Measurements from ENCODE around the gene FAM227A. TPM values are rescaled to one million over a fixed set of nuclear protein-coding genes. Genes with fewer than 3 reads are reported as not detected.

Gene FAM227A
- total and polyA plus RNA-seq, 4 donors: 0.01 to 0.42 (median 0.04) TPM

DNA sequence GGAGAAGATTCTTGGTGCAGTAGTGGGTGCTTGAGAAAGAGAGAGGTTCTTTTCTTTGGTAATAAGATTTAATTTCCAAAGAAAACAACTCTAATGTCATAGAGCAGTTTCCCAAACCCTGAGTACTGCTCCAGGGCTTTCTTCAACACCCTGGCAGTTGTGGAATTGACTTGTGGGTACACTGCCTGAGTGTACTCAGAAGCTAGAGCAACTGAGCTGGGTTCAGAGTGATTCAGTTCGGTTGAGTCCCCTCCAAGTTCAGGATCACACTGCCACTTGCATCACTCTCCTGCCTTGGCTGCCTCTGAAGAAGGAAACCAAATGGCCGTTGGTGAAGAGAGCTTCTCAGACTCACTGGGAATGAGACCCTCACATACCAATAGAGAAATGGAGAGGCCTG lies 91.5 kb downstream of the FAM227A start:
- DNase-seq (ENCODE audit: low spot score): no peak
- Histone ChIP-seq H3K9me3 (ENCODE audit: control insufficient read depth in 4 of 4, low read length in 3 of 4) (no peaks in the 10 kb centered on the region), H3K36me3 (ENCODE audit: control insufficient read depth in 4 of 4, insufficient read depth in 3 of 4, low read depth in 1 of 4, low read length in 3 of 4) (no peaks in the 10 kb centered on the region), H3K4me1 (ENCODE audit: control insufficient read depth in 4 of 4, insufficient read depth in 4 of 4, low read length in 3 of 4) (peaks cover 0 to 2% (median 1%) of the 10 kb centered on the region in 4 donors), H3K27me3 (ENCODE audit: control insufficient read depth in 4 of 4, insufficient read depth in 4 of 4, low read length in 3 of 4) (no peaks in the 10 kb centered on the region), H3K27ac (ENCODE audit: low read depth in 1 of 2, low read length in 2 of 2) (no peak overlapping the region), H3K4me3 (ENCODE audit: low read depth in 1 of 3, low read length in 3 of 3) (no peak overlapping the region), H3K9ac (ENCODE audit: low read depth in 1 of 2, low read length in 2 of 2) (no peak overlapping the region)
- no peak for TF ChIP-seq ATF3 (IDR thresholded peaks at IDR 0.05)
- 90% methylated on average over 2 of the region's 2 CpGs for WGBS

GRCh38 chr22:38554281-38554680 lies 101.9 kb downstream of the FAM227A start:
- Histone ChIP-seq H3K36me3 (ENCODE audit: control insufficient read depth in 4 of 4, insufficient read depth in 3 of 4, low read depth in 1 of 4, low read length in 3 of 4) (no peaks in the 10 kb centered on the region), H3K4me3 (ENCODE audit: low read depth in 1 of 3, low read length in 3 of 3) (no peak overlapping the region), H3K9ac (ENCODE audit: low read depth in 1 of 2, low read length in 2 of 2) (no peak overlapping the region), H3K27ac (ENCODE audit: low read depth in 1 of 2, low read length in 2 of 2) (no peak overlapping the region), H3K27me3 (ENCODE audit: control insufficient read depth in 4 of 4, insufficient read depth in 4 of 4, low read length in 3 of 4) (no peaks in the 10 kb centered on the region), H3K4me1 (ENCODE audit: control insufficient read depth in 4 of 4, insufficient read depth in 4 of 4, low read length in 3 of 4) (no peaks in the 10 kb centered on the region), H3K9me3 (ENCODE audit: control insufficient read depth in 4 of 4, low read length in 3 of 4) (no peaks in the 10 kb centered on the region)
- TF ChIP-seq FOXA2 (IDR thresholded peaks at IDR 0.05) (no peak), FOXA1 (IDR thresholded peaks at IDR 0.05) (no peak), RAD21 (IDR thresholded peaks at IDR 0.05) (no peak), SP1 (IDR thresholded peaks at IDR 0.05) (no peak), GABPA (IDR thresholded peaks at IDR 0.05 in 1 of 2, conservative IDR thresholded peaks at IDR 0.05 in 1 of 2) (no peak), RXRA (IDR thresholded peaks at IDR 0.05) (no peak), YY1 (IDR thresholded peaks at IDR 0.05) (no peak), HNF4A (conservative IDR thresholded peaks at IDR 0.05) (no peak), ATF3 (IDR thresholded peaks at IDR 0.05) (no peak), NR2F2 (IDR thresholded peaks at IDR 0.05) (no peak), HNF4G (IDR thresholded peaks at IDR 0.05) (no peak)
- TF ChIP-seq, protein P1, sequence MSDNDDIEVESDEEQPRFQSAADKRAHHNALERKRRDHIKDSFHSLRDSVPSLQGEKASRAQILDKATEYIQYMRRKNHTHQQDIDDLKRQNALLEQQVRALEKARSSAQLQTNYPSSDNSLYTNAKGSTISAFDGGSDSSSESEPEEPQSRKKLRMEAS (IDR thresholded peaks at IDR 0.05): no peak
- WGBS: 96% methylated on average over 3 of the region's 3 CpGs
- no peak for DNase-seq (ENCODE audit: low spot score)

- DNase-seq (ENCODE audit: low spot score): no peak
- Histone ChIP-seq H3K27me3 (ENCODE audit: control insufficient read depth in 4 of 4, insufficient read depth in 4 of 4, low read length in 3 of 4) (no peaks in the 10 kb centered on the region), H3K4me1 (ENCODE audit: control insufficient read depth in 4 of 4, insufficient read depth in 4 of 4, low read length in 3 of 4) (no peaks in the 10 kb centered on the region), H3K4me3 (ENCODE audit: low read depth in 1 of 3, low read length in 3 of 3) (no peak overlapping the region), H3K9me3 (ENCODE audit: control insufficient read depth in 4 of 4, low read length in 3 of 4) (no peaks in the 10 kb centered on the region), H3K36me3 (ENCODE audit: control insufficient read depth in 4 of 4, insufficient read depth in 3 of 4, low read depth in 1 of 4, low read length in 3 of 4) (no peaks in the 10 kb centered on the region), H3K9ac (ENCODE audit: low read depth in 1 of 2, low read length in 2 of 2) (no peak overlapping the region), H3K27ac (ENCODE audit: low read depth in 1 of 2, low read length in 2 of 2) (no peak overlapping the region)
- TF ChIP-seq NR2F2 (IDR thresholded peaks at IDR 0.05): no peak
- TF ChIP-seq RAD21 (IDR thresholded peaks at IDR 0.05): no peak
- TF ChIP-seq SP1 (IDR thresholded peaks at IDR 0.05): no peak
- no peak for TF ChIP-seq FOXA2 (IDR thresholded peaks at IDR 0.05)
- no peak for TF ChIP-seq RXRA (IDR thresholded peaks at IDR 0.05)
- no peak for TF ChIP-seq FOXA1 (IDR thresholded peaks at IDR 0.05)
- TF ChIP-seq JUND (IDR thresholded peaks at IDR 0.05): no peak
- no peak for TF ChIP-seq HNF4A (conservative IDR thresholded peaks at IDR 0.05)
- TF ChIP-seq GABPA (IDR thresholded peaks at IDR 0.05 in 1 of 2, conservative IDR thresholded peaks at IDR 0.05 in 1 of 2): no peak
- TF ChIP-seq, protein P1 (IDR thresholded peaks at IDR 0.05): no peak
- TF ChIP-seq YY1 (IDR thresholded peaks at IDR 0.05): no peak
- TF ChIP-seq REST (IDR thresholded peaks at IDR 0.05): no peak
- TF ChIP-seq, protein P2, sequence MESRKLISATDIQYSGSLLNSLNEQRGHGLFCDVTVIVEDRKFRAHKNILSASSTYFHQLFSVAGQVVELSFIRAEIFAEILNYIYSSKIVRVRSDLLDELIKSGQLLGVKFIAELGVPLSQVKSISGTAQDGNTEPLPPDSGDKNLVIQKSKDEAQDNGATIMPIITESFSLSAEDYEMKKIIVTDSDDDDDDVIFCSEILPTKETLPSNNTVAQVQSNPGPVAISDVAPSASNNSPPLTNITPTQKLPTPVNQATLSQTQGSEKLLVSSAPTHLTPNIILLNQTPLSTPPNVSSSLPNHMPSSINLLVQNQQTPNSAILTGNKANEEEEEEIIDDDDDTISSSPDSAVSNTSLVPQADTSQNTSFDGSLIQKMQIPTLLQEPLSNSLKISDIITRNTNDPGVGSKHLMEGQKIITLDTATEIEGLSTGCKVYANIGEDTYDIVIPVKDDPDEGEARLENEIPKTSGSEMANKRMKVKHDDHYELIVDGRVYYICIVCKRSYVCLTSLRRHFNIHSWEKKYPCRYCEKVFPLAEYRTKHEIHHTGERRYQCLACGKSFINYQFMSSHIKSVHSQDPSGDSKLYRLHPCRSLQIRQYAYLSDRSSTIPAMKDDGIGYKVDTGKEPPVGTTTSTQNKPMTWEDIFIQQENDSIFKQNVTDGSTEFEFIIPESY (IDR thresholded peaks at IDR 0.05): no peak
- TF ChIP-seq TAF1 (conservative IDR thresholded peaks at IDR 0.05): no peak
- WGBS: 84% methylated on average over 7 of the region's 7 CpGs
Measured at GRCh38 chr22:38549101-38549894, 106.9 kb downstream of the FAM227A start.

All from liver (tissue), 9 donors.